ENCODE data around the gene TERT. TPM values are rescaled to one million over a fixed set of nuclear protein-coding genes. Genes with fewer than 3 reads are reported as not detected.
A peak's percentile ranks its signal among the peaks of the same experiment; 100 is the strongest.

Gene TERT
- total RNA-seq, 1 donor from 2014 or later: not detected

DNA sequence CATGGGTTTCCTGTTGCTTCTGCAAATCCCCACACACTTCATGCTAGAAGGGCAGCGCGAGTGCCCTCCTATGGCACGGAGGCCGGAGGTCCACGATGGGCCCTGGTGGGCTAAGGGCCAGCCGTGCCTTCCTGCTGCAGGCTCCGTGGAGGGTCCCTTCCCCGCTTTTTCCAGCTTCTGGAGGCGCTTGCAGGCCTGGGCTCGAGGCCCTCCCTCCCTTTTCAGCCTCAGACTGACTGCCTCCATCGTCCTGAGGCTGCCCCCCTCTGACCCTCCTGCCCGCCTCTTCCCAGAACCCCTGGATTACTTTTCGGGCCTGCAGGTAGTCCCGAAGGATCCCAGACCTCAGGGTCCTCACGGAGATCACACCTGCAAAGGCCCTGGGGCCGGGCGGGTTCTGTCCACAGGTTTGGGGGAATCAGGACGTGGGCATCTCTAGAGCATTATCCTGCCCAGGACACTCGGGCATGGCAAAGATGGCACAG is 3.2 kb upstream of the TERT start:
- peaks cover 52% of the 10 kb centered on the region for H3K27me3 Mint-ChIP-seq (ENCODE audit: low read depth)
- H3K27ac Mint-ChIP-seq (ENCODE audit: unreplicated experiment): no peak overlapping the region
- no peak overlapping the region for H3K4me3 Mint-ChIP-seq (ENCODE audit: unreplicated experiment)
- H3K9me3 Mint-ChIP-seq (ENCODE audit: low read depth): peaks cover 3% of the 10 kb centered on the region
- no peak for DNase-seq (ENCODE audit: low spot score)
- TF ChIP-seq, protein P1, sequence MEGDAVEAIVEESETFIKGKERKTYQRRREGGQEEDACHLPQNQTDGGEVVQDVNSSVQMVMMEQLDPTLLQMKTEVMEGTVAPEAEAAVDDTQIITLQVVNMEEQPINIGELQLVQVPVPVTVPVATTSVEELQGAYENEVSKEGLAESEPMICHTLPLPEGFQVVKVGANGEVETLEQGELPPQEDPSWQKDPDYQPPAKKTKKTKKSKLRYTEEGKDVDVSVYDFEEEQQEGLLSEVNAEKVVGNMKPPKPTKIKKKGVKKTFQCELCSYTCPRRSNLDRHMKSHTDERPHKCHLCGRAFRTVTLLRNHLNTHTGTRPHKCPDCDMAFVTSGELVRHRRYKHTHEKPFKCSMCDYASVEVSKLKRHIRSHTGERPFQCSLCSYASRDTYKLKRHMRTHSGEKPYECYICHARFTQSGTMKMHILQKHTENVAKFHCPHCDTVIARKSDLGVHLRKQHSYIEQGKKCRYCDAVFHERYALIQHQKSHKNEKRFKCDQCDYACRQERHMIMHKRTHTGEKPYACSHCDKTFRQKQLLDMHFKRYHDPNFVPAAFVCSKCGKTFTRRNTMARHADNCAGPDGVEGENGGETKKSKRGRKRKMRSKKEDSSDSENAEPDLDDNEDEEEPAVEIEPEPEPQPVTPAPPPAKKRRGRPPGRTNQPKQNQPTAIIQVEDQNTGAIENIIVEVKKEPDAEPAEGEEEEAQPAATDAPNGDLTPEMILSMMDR (IDR thresholded peaks at IDR 0.05): no peak
- no peaks in the 10 kb centered on the region for H3K4me1 Mint-ChIP-seq (ENCODE audit: low read depth)
- peaks cover 2% of the 10 kb centered on the region for H3K36me3 Mint-ChIP-seq (ENCODE audit: low read depth)

DNA sequence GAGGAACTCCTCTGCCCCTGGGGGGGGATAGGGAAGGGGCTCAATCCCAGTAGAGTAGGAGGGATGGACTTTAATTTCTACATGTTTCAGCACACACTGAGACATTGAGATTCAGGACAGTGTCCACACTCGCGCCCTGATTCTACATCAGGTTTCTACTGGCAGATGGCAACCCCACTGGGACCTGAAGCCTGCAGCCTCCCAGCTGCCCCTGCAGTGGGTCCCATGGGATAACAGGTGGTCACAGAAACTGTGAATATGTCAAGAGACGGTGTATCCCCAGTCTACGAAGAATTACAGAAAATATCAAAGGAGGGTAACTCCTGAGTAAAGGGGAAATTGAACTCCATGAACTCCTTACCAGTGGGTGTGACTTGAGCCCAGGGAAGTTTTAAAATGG is 2.4 kb upstream of the TERT start:
- Mint-ChIP-seq H3K4me1 (ENCODE audit: low read depth) (no peaks in the 10 kb centered on the region), H3K36me3 (ENCODE audit: low read depth) (no peaks in the 10 kb centered on the region), H3K27ac (ENCODE audit: unreplicated experiment) (no peak overlapping the region), H3K9me3 (ENCODE audit: low read depth) (no peaks in the 10 kb centered on the region), H3K27me3 (ENCODE audit: low read depth) (peaks cover 50% of the 10 kb centered on the region), H3K4me3 (ENCODE audit: unreplicated experiment) (no peak overlapping the region)
- TF ChIP-seq, protein P1 (IDR thresholded peaks at IDR 0.05): no peak
- DNase-seq (ENCODE audit: low spot score): no peak

DNA sequence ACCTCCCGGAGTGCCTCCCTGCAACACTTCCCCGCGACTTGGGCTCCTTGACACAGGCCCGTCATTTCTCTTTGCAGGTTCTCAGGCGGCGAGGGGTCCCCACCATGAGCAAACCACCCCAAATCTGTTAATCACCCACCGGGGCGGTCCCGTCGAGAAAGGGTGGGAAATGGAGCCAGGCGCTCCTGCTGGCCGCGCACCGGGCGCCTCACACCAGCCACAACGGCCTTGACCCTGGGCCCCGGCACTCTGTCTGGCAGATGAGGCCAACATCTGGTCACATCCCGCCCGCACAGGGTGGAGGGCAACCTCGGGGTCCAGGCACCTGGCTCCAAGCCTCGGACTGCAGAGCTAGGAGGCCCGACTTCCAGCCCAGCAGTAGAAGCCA is 776 bp upstream of the TERT start:
- Mint-ChIP-seq H3K27me3 (ENCODE audit: low read depth) (peaks cover 49% of the 10 kb centered on the region), H3K36me3 (ENCODE audit: low read depth) (no peaks in the 10 kb centered on the region), H3K4me3 (ENCODE audit: unreplicated experiment) (no peak overlapping the region), H3K9me3 (ENCODE audit: low read depth) (no peaks in the 10 kb centered on the region), H3K4me1 (ENCODE audit: low read depth) (no peaks in the 10 kb centered on the region), H3K27ac (ENCODE audit: unreplicated experiment) (no peak overlapping the region)
- TF ChIP-seq, protein P1 (IDR thresholded peaks at IDR 0.05): no peak
- DNase-seq (ENCODE audit: low spot score): peak; percentile 93

DNA sequence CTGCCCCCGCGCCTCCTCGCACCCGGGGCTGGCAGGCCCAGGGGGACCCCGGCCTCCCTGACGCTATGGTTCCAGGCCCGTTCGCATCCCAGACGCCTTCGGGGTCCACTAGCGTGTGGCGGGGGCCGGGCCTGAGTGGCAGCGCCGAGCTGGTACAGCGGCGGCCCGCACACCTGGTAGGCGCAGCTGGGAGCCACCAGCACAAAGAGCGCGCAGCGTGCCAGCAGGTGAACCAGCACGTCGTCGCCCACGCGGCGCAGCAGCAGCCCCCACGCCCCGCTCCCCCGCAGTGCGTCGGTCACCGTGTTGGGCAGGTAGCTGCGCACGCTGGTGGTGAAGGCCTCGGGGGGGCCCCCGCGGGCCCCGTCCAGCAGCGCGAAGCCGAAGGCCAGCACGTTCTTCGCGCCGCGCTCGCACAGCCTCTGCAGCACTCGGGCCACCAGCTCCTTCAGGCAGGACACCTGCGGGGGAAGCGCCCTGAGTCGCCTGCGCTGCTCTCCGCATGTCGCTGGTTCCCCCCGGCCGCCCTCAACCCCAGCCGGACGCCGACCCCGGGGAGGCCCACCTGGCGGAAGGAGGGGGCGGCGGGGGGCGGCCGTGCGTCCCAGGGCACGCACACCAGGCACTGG is 548 bp downstream of the TERT start:
- Mint-ChIP-seq H3K4me1 (ENCODE audit: low read depth) (no peaks in the 10 kb centered on the region), H3K9me3 (ENCODE audit: low read depth) (no peaks in the 10 kb centered on the region), H3K4me3 (ENCODE audit: unreplicated experiment) (no peak overlapping the region), H3K36me3 (ENCODE audit: low read depth) (no peaks in the 10 kb centered on the region), H3K27ac (ENCODE audit: unreplicated experiment) (no peak overlapping the region), H3K27me3 (ENCODE audit: low read depth) (peaks cover 44% of the 10 kb centered on the region)
- DNase-seq (ENCODE audit: low spot score): peak; percentile 90
- TF ChIP-seq, protein P1 (IDR thresholded peaks at IDR 0.05): no peak

DNA sequence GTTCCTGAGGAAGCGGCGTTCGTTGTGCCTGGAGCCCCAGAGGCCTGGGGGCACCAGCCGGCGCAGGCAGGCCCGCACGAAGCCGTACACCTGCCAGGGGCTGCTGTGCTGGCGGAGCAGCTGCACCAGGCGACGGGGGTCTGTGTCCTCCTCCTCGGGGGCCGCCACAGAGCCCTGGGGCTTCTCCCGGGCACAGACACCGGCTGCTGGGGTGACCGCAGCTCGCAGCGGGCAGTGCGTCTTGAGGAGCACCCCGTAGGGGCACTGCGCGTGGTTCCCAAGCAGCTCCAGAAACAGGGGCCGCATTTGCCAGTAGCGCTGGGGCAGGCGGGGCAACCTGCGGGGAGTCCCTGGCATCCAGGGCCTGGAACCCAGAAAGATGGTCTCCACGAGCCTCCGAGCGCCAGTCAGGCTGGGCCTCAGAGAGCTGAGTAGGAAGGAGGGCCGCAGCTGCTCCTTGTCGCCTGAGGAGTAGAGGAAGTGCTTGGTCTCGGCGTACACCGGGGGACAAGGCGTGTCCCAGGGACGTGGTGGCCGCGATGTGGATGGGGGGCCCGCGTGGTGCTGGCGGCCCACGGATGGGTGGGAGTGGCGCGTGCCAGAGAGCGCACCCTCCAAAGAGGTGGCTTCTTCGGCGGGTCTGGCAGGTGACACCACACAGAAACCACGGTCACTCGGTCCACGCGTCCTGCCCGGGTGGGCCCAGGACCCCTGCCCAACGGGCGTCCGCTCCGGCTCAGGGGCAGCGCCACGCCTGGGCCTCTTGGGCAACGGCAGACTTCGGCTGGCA is 1.3 kb downstream of the TERT start:
- H3K9me3 Mint-ChIP-seq (ENCODE audit: low read depth): peaks cover 2% of the 10 kb centered on the region
- TF ChIP-seq, protein P1 (IDR thresholded peaks at IDR 0.05): no peak
- peaks cover 38% of the 10 kb centered on the region for H3K27me3 Mint-ChIP-seq (ENCODE audit: low read depth)
- no peaks in the 10 kb centered on the region for H3K4me1 Mint-ChIP-seq (ENCODE audit: low read depth)
- no peaks in the 10 kb centered on the region for H3K36me3 Mint-ChIP-seq (ENCODE audit: low read depth)
- peak; percentile 92 for DNase-seq (ENCODE audit: low spot score)
- no peak overlapping the region for H3K27ac Mint-ChIP-seq (ENCODE audit: unreplicated experiment)
- no peak overlapping the region for H3K4me3 Mint-ChIP-seq (ENCODE audit: unreplicated experiment)
